HG03457 (cell line): ENCODE data around the gene ASB3.
"Not testable (repeated sequence)": the region's sequence is repeated elsewhere in the genome, so short reads cannot be mapped to it uniquely, and the experiment has no call there.

Source experiments
- ATAC-seq: cut with Tn5 transposase; IDR thresholded peaks from one replicate; pipeline ENCODE4 v1.9.1; 2021; ENCODE audit warnings: moderate number of reproducible peaks; ENCODE audit not compliant: unreplicated experiment

Gene ASB3, protein sequence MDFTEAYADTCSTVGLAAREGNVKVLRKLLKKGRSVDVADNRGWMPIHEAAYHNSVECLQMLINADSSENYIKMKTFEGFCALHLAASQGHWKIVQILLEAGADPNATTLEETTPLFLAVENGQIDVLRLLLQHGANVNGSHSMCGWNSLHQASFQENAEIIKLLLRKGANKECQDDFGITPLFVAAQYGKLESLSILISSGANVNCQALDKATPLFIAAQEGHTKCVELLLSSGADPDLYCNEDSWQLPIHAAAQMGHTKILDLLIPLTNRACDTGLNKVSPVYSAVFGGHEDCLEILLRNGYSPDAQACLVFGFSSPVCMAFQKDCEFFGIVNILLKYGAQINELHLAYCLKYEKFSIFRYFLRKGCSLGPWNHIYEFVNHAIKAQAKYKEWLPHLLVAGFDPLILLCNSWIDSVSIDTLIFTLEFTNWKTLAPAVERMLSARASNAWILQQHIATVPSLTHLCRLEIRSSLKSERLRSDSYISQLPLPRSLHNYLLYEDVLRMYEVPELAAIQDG

DNA sequence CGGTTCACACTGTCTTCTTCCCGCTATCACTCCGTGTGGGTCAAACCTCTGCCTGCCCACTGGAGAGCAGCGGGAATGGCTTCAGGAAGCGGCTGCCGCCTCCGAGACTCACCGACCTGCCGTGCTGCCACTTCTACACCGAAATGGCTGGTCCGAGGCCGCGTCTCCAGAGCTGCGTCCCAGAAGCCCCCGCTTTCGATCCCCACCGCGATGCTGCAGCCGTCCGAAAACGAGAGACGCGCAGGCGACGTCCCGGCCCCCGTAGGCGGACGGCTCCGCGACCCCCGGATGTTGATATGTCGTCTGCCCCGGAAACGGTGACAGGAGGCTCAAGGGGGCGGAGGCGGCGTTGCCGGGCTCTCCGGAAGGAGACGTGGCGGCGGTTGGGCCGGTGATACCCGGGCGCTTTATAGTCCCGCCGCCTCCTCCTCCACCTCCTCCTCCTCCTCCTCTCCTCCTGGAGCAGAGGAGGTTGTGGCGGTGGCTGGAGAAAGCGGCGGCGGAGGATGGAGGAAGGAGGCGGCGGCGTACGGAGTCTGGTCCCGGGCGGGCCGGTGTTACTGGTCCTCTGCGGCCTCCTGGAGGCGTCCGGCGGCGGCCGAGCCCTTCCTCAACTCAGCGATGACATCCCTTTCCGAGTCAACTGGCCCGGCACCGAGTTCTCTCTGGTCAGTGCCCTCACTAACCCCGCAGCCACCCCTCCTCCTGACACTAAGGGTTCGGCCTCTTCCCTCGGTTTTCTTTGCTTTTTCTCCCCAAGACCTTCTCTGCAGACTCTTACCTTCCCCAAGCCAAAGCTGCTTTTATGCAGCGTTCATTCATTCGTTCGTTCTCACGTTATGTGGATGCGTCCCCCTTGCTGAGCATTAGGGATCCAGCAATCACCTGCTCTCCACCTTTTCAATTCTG is at the start of gene ASB3, which contains the start of gene ERLEC1:
Gene ASB3, minus strand, starts transcription at position 249 of the 909 bp plus-strand sequence. CDS start 21,381 bp downstream, outside the sequence.
Gene ERLEC1, plus strand, starts transcription at position 340 of the 909 bp plus-strand sequence. Its CDS starts 167 bp downstream, at position 507.
- peak; percentile 94 for ATAC-seq

GRCh38 chr2:53829980-53830290 is 43.2 kb upstream of the ASB3 start:
- not testable (repeated sequence) for ATAC-seq

DNA sequence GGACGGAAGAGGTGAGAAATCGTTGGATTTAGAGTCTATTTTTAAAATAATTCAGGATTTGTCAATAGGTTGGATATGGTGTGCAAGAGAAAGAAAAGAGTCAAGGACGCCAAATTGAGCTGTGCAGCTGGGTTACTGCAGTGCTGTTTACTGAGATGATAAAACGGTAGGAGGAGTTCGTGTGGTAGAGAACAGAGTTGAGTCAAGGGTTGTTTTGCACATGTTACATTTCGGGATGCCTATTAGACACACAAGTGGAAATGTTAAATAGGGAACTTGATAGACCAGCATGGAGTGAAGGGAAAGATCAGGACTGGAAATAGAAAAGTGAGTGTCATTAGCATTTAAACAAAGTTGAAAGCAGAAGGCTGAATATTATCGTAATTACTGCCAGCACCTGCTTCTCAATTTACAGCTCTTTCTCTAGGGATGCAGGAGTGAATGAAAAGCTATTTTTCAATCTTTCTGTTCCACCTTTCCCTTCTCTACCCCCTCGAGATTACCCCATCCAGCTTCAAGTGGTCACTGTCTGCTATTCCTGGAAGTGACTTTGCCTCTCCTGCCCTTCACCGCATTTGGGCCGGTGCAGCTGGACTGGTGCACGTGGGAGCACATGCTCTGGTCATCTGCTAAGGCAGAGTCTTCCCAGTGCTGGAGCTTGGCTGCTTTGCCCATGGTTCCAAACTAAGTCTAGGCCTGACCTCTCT is 42.7 kb upstream of the ASB3 start:
- ATAC-seq = no peak

DNA sequence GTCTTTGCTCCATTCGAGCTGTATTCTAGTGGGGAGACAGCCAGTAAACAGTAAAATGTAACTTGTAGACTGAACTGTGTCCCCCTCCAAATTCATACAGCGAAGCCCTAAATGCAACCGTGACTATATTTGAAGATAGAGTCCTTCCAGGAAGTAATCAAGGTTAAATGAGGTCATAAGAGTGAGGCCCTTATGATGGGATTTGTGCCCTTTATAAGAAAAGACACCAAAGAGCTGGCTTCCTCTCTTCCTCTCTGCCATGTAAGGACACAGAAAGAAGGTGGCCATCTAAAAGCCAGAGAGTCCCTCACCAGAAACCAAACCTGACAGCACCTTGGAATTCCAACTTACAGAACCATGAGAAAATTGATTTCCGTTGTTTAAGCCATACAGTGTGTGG is 41.6 kb upstream of the ASB3 start:
- no peak for ATAC-seq

GRCh38 chr2:53827398-53828175 is 40.8 kb upstream of the ASB3 start:
- ATAC-seq = no peak

- ATAC-seq = no peak
These were observed 40.0 kb upstream of the ASB3 start for GRCh38 chr2:53826587-53827397.

DNA sequence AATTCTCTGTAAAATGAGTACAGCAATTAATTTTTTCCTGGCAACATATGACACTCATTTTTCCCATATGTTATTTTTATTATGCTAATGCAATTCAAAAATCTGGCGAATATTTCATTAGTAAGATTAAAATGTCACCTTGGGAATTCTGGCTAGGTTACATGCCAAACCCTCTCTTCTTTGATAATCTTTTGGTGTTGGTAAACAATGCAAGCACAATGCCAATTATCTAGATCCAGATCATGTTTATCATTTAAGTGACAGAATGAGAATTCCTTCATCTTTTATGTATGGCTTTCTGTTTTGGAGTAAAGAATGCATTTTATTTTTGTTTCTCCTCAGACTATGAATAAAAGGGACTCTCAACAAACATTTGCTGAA is 39.3 kb upstream of the ASB3 start:
- no peak for ATAC-seq

DNA sequence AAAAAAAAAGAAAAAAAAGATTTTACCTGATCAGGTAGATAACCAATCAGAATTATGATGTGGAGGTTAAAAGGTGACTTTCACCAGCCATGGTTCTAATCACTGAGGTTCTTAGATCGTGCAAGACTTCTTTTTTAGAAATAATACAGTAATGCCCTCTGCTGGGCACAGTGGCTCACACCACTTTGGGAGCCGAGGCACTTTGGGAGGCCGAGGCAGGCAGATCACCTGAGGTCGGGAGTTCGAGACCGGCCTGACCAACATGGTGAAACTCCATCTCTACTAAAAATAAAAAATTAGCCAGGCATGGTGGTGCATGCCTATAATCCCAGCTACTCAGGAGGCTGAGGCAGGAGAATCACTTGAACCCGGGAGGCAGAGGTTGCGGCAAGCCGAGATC is 36.9 kb upstream of the ASB3 start:
- ATAC-seq = not testable (repeated sequence)

DNA sequence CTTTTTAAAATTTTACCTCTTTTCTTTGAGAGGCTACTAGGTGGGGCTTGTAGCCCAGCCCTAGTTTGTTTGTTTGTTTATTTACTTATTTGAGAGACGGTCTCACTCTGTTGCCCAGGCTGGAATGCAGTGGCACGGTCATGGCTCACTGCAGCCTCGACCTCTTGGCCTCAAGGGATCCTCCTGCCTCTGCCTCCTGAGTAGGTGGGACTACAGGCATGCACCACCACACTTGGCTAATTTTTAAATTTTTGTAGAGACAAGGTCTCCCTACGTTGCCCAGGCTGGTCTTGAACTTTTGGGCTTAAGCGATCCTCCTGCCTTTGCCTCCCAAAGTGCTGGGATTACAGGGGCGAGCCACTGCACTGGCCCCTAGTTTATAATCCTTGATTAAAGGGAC is 35.1 kb upstream of the ASB3 start:
- no peak for ATAC-seq

DNA sequence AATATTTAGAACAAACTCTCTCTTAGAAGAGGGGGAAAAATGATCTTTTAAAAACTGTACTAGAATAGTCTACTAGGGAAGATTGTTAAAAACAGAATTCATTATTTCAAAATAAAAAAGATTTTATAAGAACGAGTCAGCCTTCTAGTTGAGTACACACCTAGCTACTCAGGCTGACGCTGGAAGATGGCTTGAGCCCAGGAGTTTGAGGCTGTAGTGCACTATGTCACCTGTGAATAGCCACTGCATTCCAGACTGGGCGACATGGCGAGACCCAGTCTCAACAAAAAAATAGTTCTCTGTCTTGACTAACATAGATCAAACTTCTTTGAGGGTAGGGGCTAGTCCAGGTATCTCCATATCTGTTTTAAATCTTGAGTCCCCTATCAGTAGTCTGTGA is 34.0 kb upstream of the ASB3 start:
- ATAC-seq = no peak

- no peak for ATAC-seq
These were observed 33.3 kb upstream of the ASB3 start for GRCh38 chr2:53820048-53820447.

GRCh38 chr2:53819634-53820033 is 32.9 kb upstream of the ASB3 start:
- no peak for ATAC-seq

DNA sequence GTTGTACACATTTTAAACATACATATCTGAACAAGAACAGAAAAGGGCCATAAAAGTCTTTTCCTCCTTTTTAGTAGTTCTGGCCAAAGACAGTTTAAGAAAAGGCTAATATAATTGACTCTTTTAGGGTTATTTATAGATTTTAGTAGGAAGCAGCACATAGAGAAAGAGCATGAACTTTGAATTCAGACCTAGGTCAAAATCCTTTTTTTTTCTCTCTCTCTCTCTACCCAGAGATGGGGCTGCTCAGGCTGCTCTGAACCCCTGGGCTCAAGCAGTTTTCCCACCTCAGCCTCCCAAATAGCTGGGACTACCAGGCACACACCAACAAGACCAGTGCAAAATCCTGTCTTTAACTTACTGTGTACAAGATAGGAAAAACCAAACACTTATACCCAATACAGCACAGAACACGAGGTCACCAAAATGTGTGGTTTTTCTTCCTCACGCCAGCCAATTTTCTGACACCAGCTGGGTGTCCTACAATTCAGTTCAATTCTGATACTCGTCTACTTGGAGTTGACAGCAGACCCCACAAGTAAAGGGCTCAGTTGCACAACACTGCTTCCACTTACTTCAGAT is 32.2 kb upstream of the ASB3 start:
- no peak for ATAC-seq

GRCh38 chr2:53813151-53813550 is 26.4 kb upstream of the ASB3 start:
- no peak for ATAC-seq

GRCh38 chr2:53811601-53812000 is 24.8 kb upstream of the ASB3 start:
- no peak for ATAC-seq

DNA sequence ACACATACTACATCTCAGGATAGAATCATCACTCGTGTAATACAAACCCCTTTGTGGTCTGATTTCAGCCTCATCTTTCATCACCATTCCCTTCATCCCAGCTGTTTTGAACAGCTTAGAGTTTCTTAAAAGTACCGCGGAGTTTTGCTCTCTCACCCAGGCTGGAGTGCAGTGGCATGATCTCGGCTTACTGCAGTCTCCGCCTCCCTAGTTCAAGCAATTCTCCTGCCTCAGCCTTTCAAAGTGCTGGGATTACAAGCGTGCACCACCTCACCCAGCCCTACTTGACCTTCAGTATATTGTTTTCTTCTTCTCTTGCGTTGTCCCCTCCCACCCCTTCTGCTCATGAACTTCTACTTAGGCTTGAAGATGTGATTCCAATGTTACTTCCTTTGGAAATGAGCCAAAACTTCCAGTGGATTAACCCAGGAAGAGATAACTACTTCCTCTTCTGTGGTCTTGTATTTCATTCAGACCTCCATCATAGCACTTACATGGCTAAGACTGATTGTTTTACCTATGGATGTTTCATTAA is 15.9 kb upstream of the ASB3 start:
- ATAC-seq = no peak

- ATAC-seq = no peak
These were observed 14.8 kb upstream of the ASB3 start for GRCh38 chr2:53801547-53801946.

DNA sequence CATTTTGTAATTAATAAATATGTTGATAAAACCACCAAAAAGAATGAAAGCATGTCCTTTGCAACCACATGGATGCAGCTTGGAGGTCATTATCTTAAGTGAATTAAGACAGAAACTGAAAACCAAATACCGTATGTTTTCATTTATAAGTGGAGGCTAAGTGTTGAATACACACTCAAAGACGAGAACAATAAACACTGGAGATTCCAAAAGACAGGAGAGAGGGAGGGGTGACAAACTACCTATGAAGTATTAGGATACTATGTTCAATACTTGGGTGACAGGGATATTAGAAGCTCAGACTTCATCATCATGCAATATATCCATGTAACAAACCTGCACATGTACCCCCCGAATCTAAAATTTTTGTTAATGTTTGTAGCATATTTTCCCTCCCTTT is 7.1 kb upstream of the ASB3 start:
- ATAC-seq = no peak

DNA sequence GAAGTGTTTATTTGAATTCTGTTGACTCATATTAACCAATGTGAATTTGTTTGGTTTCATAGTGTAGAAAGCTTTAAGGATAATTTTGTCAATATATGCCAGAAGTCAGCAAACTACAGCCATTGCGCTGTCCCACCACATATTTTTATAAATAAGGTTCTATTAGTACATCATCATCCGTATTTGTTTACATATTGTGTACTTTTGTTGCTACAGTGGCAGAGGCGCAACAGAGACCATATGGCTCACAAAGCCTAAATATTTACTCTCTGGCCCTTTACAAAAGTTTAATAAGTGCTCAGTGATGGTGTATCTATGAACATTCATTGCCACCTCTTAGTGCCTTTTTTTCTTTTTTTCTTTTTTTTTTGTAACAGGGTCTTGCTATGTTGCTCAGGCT is 6.5 kb upstream of the ASB3 start:
- ATAC-seq = no peak
